H9 (cell line): ENCODE measurements around the gene C2orf92. TPM values are rescaled to one million over a fixed set of nuclear protein-coding genes. Genes with fewer than 3 reads are reported as not detected.

Source experiments
- DNase-seq: peaks from one replicate; pipeline ENCODE4 v3.0.0-alpha.2; 2017
- H2AFZ ChIP-seq: one replicate; pipeline ENCODE4 v1.6.1; 2013; ENCODE audit warnings: mild to moderate bottlenecking, low read length, control low read depth, moderate library complexity
- H2AK5ac ChIP-seq: 2 replicates; pipeline ENCODE4 v1.6.1; 2013; ENCODE audit warnings: low read length, control low read depth, mixed read lengths; ENCODE audit not compliant: insufficient read length
- H2BK120ac ChIP-seq: one replicate; pipeline ENCODE4 v1.6.1; 2013; ENCODE audit warnings: low read depth, mild to moderate bottlenecking, low read length, control low read depth, inconsistent platforms; ENCODE audit not compliant: poor library complexity, severe bottlenecking
- H2BK12ac ChIP-seq: 2 replicates; pipeline ENCODE4 v1.6.1; 2013; ENCODE audit warnings: low read length, control low read depth, mixed read lengths, low read depth; ENCODE audit not compliant: insufficient read length
- H2BK15ac ChIP-seq: 2 replicates; pipeline ENCODE4 v1.6.1; 2013; ENCODE audit warnings: low read depth, low read length, control low read depth
- H2BK20ac ChIP-seq: one replicate; pipeline ENCODE4 v1.6.1; 2013; ENCODE audit warnings: low read depth, mild to moderate bottlenecking, low read length, control low read depth, inconsistent platforms; ENCODE audit not compliant: poor library complexity, severe bottlenecking
- H2BK5ac ChIP-seq: 2 replicates; pipeline ENCODE4 v1.6.1; 2013; ENCODE audit warnings: low read length, control low read depth, mixed read lengths; ENCODE audit not compliant: insufficient read length
- H3K14ac ChIP-seq: 2 replicates; pipeline ENCODE4 v1.6.1; 2013; ENCODE audit warnings: low read length, control low read depth; ENCODE audit not compliant: insufficient read depth
- H3K18ac ChIP-seq: 2 replicates; pipeline ENCODE4 v1.6.1; 2013; ENCODE audit warnings: low read depth, mild to moderate bottlenecking, mixed read lengths, low read length, control low read depth; ENCODE audit not compliant: insufficient read length
- H3K23ac ChIP-seq: 2 replicates; pipeline ENCODE4 v1.6.1; 2013; ENCODE audit warnings: low read length, control low read depth, mixed read lengths, low read depth; ENCODE audit not compliant: insufficient read length
- H3K23me2 ChIP-seq: 2 replicates; pipeline ENCODE4 v1.6.1; 2013; ENCODE audit warnings: low read depth, mild to moderate bottlenecking, mixed read lengths, low read length, control low read depth; ENCODE audit not compliant: insufficient read length, poor library complexity, severe bottlenecking
- H3K27ac ChIP-seq: 2 replicates; pipeline ENCODE4 v1.5.1; 2013; ENCODE audit warnings: low read length, control low read depth, mixed read lengths, low read depth; ENCODE audit not compliant: insufficient read length
- H3K27me3 ChIP-seq: 2 replicates; pipeline ENCODE4 v1.6.1; 2013; ENCODE audit warnings: low read length, control low read depth, inconsistent platforms; ENCODE audit not compliant: insufficient read depth
- H3K4ac ChIP-seq: 2 replicates; pipeline ENCODE4 v1.6.1; 2013; ENCODE audit warnings: low read depth, mild to moderate bottlenecking, control low read depth, inconsistent platforms, low read length, moderate library complexity
- H3K4me1 ChIP-seq: 2 replicates; pipeline ENCODE4 v1.6.1; 2013; ENCODE audit warnings: low read length, control low read depth, inconsistent platforms; ENCODE audit not compliant: insufficient read depth
- H3K4me2 ChIP-seq: 2 replicates; pipeline ENCODE4 v1.6.1; 2013; ENCODE audit warnings: low read length, control low read depth, mixed read lengths; ENCODE audit not compliant: insufficient read length, insufficient read depth
- H3K56ac ChIP-seq: 2 replicates; pipeline ENCODE4 v1.6.1; 2013; ENCODE audit warnings: low read depth, mild to moderate bottlenecking, mixed read lengths, low read length, control low read depth; ENCODE audit not compliant: insufficient read length
- H3K79me1 ChIP-seq: 2 replicates; pipeline ENCODE4 v1.6.1; 2013; ENCODE audit warnings: low read depth, mild to moderate bottlenecking, moderate library complexity, low read length, control low read depth, inconsistent platforms; ENCODE audit not compliant: insufficient read depth, poor library complexity, severe bottlenecking
- H3K79me2 ChIP-seq: 2 replicates; pipeline ENCODE4 v1.6.1; 2013; ENCODE audit warnings: low read length, control low read depth, inconsistent platforms; ENCODE audit not compliant: insufficient read depth
- H3K9ac ChIP-seq: 2 replicates; pipeline ENCODE4 v1.6.1; 2013; ENCODE audit warnings: low read length, control low read depth, mixed read lengths; ENCODE audit not compliant: insufficient read length; ENCODE audit errors: extremely low read depth
- H3K9me3 ChIP-seq: one replicate; pipeline ENCODE4 v1.6.1; 2013; ENCODE audit warnings: low read depth, low read length, inconsistent platforms; ENCODE audit not compliant: control insufficient read depth
- H3T11ph ChIP-seq: one replicate; pipeline ENCODE4 v1.6.1; 2013; ENCODE audit warnings: mild to moderate bottlenecking, low read length, control low read depth, inconsistent platforms
- H4K20me1 ChIP-seq: one replicate; pipeline ENCODE4 v1.6.1; 2013; ENCODE audit not compliant: control insufficient read depth, insufficient read length, insufficient read depth
- H4K5ac ChIP-seq: 2 replicates; pipeline ENCODE4 v1.6.1; 2013; ENCODE audit warnings: low read depth, mild to moderate bottlenecking, mixed read lengths, low read length, control low read depth; ENCODE audit not compliant: insufficient read length
- H4K8ac ChIP-seq: replicated peaks from 2 replicates; pipeline ENCODE4 v1.6.1; 2013; ENCODE audit warnings: low read length, control low read depth, mixed read lengths, low read depth; ENCODE audit not compliant: insufficient read length
- H4K91ac ChIP-seq: 2 replicates; pipeline ENCODE4 v1.6.1; 2013; ENCODE audit warnings: low read depth, mild to moderate bottlenecking, moderate library complexity, mixed read lengths, low read length, control low read depth; ENCODE audit not compliant: insufficient read length
- H3K27ac Mint-ChIP-seq, 3 experiments: 2 replicates in 2 of 3; 3 replicates in 1 of 3; pipeline ENCODE4 v1.8.0; 2020 to 2021; ENCODE audit warnings: mixed read lengths in 3 of 3, mild to moderate bottlenecking in 1 of 3, moderate library complexity in 1 of 3
- H3K27me3 Mint-ChIP-seq: 2 replicates; pipeline ENCODE4 v1.8.0; 2021; ENCODE audit warnings: low read depth, mild to moderate bottlenecking, moderate library complexity, mixed read lengths
- H3K36me3 Mint-ChIP-seq, 3 experiments: 2 replicates in 2 of 3; 3 replicates in 1 of 3; pipeline ENCODE4 v1.8.0; 2020 to 2021; ENCODE audit warnings: low read depth in 3 of 3, mixed read lengths in 3 of 3; ENCODE audit not compliant: insufficient read depth in 1 of 3
- H3K4me1 Mint-ChIP-seq, 2 experiments: 2 replicates each; pipeline ENCODE4 v1.8.0; 2020; ENCODE audit warnings: mixed read lengths in 2 of 2
- H3K4me3 Mint-ChIP-seq, 2 experiments: 2 replicates in 1 of 2; 3 replicates in 1 of 2; pipeline ENCODE4 v1.8.0; 2020 to 2021; ENCODE audit warnings: mild to moderate bottlenecking in 2 of 2, mixed read lengths in 2 of 2, moderate library complexity in 1 of 2
- H3K9me3 Mint-ChIP-seq, 2 experiments: 2 replicates in 1 of 2; 3 replicates in 1 of 2; pipeline ENCODE4 v1.8.0; 2020; ENCODE audit warnings: mild to moderate bottlenecking in 2 of 2, mixed read lengths in 2 of 2, moderate library complexity in 1 of 2
- WGBS: extraction: QIAGEN DNeasy Blood & Tissue Kit; methylation state at CpG from one replicate; pipeline ENCODE4 v1.1.7; 2013; ENCODE audit warnings: missing lambda C conversion rate, low lambda C conversion rate, mixed read lengths; ENCODE audit not compliant: insufficient read length; ENCODE audit errors: extremely low coverage; 5-methylcytosine and 5-hydroxymethylcytosine counted together
- total RNA-seq: library from RNA; stranded (reverse); gene quantifications from 2 replicates; pipeline ENCODE4 v1.2.1, GENCODE V29; 2021
- TF ChIP-seq, protein P1 (sequence below): fragments of 200-600 bp; sonication (generic); conservative IDR thresholded peaks from 3 replicates; pipeline ENCODE4 v1.8.0; 2021; ENCODE audit warnings: antibody characterized with exemption, mild to moderate bottlenecking

The C2orf92 gene
- total RNA-seq, 1 experiment from 2014 or later = 7.3 TPM

DNA sequence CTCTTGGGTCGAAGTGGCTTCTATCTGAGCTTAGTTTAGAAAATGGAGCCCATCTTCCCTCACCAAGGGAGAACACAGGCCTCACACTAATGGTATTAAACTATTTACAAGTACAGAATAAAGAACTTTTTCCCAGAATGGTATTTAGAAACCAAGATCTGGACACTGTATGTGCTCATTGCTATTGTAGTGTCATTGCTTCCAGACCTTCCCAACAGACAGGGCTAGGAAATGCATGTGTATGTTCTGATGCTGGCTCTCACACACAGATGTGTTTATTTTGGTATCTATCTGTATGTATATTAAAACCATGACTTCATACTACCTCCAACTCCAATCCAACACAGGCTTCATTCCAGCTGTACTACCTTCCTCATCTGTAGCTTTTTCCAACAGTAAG is 15.6 kb upstream of the C2orf92 start:
- Histone ChIP-seq H2BK12ac (no peak overlapping the region), H2AK5ac (no peak overlapping the region), H3K9ac (no peak overlapping the region), H2BK5ac (no peak overlapping the region), H3K79me2 (no peaks in the 10 kb centered on the region), H3K14ac (no peak overlapping the region), H2BK15ac (no peak overlapping the region), H4K91ac (no peak overlapping the region), H2BK120ac (no peak overlapping the region), H3T11ph (no peak overlapping the region), H3K23me2 (no peaks in the 10 kb centered on the region), H3K23ac (no peak overlapping the region), H3K56ac (no peak overlapping the region), H3K79me1 (no peaks in the 10 kb centered on the region), H3K18ac (no peak overlapping the region), H3K27me3 (no peaks in the 10 kb centered on the region), H3K4me2 (no peak overlapping the region), H4K8ac (no peak overlapping the region), H3K4me1 (no peaks in the 10 kb centered on the region), H3K9me3 (peaks cover 9% of the 10 kb centered on the region), H4K20me1 (no peaks in the 10 kb centered on the region), H3K4ac (no peak overlapping the region), H4K5ac (no peak overlapping the region), H2BK20ac (no peak overlapping the region), H3K27ac (no peak overlapping the region), H2AFZ (no peak overlapping the region)
- Mint-ChIP-seq H3K36me3 (peaks cover 39 to 61% (median 57%) of the 10 kb centered on the region in 3 experiments), H3K9me3 (peaks cover 3 to 8% of the 10 kb centered on the region in 2 experiments; a peak in 4 of 5 replicates), H3K4me3 (no peak overlapping the region), H3K4me1 (no peaks in the 10 kb centered on the region), H3K27me3 (peaks cover 1% of the 10 kb centered on the region; the same call in 1 of the 2 replicates), H3K27ac (no peak overlapping the region)
- TF ChIP-seq, protein P1, sequence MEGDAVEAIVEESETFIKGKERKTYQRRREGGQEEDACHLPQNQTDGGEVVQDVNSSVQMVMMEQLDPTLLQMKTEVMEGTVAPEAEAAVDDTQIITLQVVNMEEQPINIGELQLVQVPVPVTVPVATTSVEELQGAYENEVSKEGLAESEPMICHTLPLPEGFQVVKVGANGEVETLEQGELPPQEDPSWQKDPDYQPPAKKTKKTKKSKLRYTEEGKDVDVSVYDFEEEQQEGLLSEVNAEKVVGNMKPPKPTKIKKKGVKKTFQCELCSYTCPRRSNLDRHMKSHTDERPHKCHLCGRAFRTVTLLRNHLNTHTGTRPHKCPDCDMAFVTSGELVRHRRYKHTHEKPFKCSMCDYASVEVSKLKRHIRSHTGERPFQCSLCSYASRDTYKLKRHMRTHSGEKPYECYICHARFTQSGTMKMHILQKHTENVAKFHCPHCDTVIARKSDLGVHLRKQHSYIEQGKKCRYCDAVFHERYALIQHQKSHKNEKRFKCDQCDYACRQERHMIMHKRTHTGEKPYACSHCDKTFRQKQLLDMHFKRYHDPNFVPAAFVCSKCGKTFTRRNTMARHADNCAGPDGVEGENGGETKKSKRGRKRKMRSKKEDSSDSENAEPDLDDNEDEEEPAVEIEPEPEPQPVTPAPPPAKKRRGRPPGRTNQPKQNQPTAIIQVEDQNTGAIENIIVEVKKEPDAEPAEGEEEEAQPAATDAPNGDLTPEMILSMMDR = no peak
- DNase-seq = no peak
- no CpG with 5 or more reads among the region's 1 CpG for WGBS
